NCI-H2029 (cell line): ENCODE results near the gene TEKT2.

Source experiments
- DNase-seq: peaks from one replicate; lab custom pipeline; 2025; lab: John Stamatoyannopoulos, UW

Gene TEKT2

GRCh38 chr1:36087233-36088123, 3.6 kb downstream of the TEKT2 start:
- no peak for DNase-seq

- DNase-seq: no peak
These were observed 4.3 kb downstream of the TEKT2 start for GRCh38 chr1:36088265-36088576.

- DNase-seq: peak; percentile 84
These were observed 4.9 kb downstream of the TEKT2 start, which contains the start of gene ADPRS for GRCh38 chr1:36088577-36089392. Gene ADPRS, plus strand, starts transcription at chr1:36088892. Its CDS starts 13 bp downstream, at chr1:36088905.

GRCh38 chr1:36089393-36090121, 5.7 kb downstream of the TEKT2 start:
- DNase-seq: no peak

- no peak for DNase-seq
These were observed 7.2 kb downstream of the TEKT2 start for GRCh38 chr1:36091141-36091540.

GRCh38 chr1:36091698-36092097, 7.8 kb downstream of the TEKT2 start:
- no peak for DNase-seq

- no peak for DNase-seq
These were observed 8.4 kb downstream of the TEKT2 start for GRCh38 chr1:36092166-36092797.

GRCh38 chr1:36092798-36093185, 8.9 kb downstream of the TEKT2 start:
- no peak for DNase-seq

GRCh38 chr1:36093226-36093625, 9.3 kb downstream of the TEKT2 start:
- DNase-seq: no peak

GRCh38 chr1:36093929-36094328, 10.0 kb downstream of the TEKT2 start:
- no peak for DNase-seq

GRCh38 chr1:36094621-36095061, 10.7 kb downstream of the TEKT2 start:
- DNase-seq: no peak

GRCh38 chr1:36095760-36096405, 12.0 kb downstream of the TEKT2 start:
- DNase-seq: no peak

GRCh38 chr1:36096500-36097432, 12.9 kb downstream of the TEKT2 start:
- no peak for DNase-seq

- DNase-seq: no peak
These were observed 14.0 kb downstream of the TEKT2 start for GRCh38 chr1:36097693-36098585.

GRCh38 chr1:36098650-36099365, 14.9 kb downstream of the TEKT2 start:
- DNase-seq: no peak

GRCh38 chr1:36099681-36100341, 15.9 kb downstream of the TEKT2 start:
- peak; percentile 47 for DNase-seq

- DNase-seq: no peak
These were observed 16.5 kb downstream of the TEKT2 start for GRCh38 chr1:36100376-36100775.

GRCh38 chr1:36101546-36101945, 17.7 kb downstream of the TEKT2 start:
- no peak for DNase-seq
